OCI-LY1 (cell line): Measurements from ENCODE around the gene RASAL2.
"Not testable (repeated sequence)": the region's sequence is repeated elsewhere in the genome, so short reads cannot be mapped to it uniquely, and the experiment has no call there.

Experiments used
- H2AFZ ChIP-seq: fragments of 200-600 bp; sonication (generic), shearing (Covaris generic); 2 replicates; pipeline ENCODE4 v1.6.0; 2014; ENCODE audit warnings: antibody characterized with exemption, mild to moderate bottlenecking, low read length
- H3F3A ChIP-seq: fragments of 200-600 bp; sonication (generic), shearing (Covaris generic); 2 replicates; pipeline ENCODE4 v1.6.0; 2014; ENCODE audit warnings: mild to moderate bottlenecking, antibody characterized with exemption, low read length, moderate library complexity; ENCODE audit not compliant: insufficient read depth
- H3K27ac ChIP-seq: fragments of 200-600 bp; sonication (generic); 2 replicates; pipeline ENCODE4 v1.5.1; 2014; ENCODE audit warnings: low read length, mixed run types, mild to moderate bottlenecking, low read depth; ENCODE audit not compliant: poor library complexity, severe bottlenecking
- H3K27me3 ChIP-seq: fragments of 200-600 bp; sonication (generic); 2 replicates; pipeline ENCODE4 v1.6.0; 2014; ENCODE audit warnings: antibody characterized with exemption, mild to moderate bottlenecking, low read length, moderate library complexity; ENCODE audit not compliant: insufficient read depth
- H3K36me3 ChIP-seq: fragments of 200-600 bp; sonication (generic); 2 replicates; pipeline ENCODE4 v1.6.1; 2014; ENCODE audit warnings: mild to moderate bottlenecking, antibody characterized with exemption, low read length, moderate library complexity, mixed read lengths; ENCODE audit not compliant: insufficient read depth
- H3K4me1 ChIP-seq: fragments of 200-600 bp; sonication (generic); 2 replicates; pipeline ENCODE4 v1.5.1; 2014; ENCODE audit warnings: mild to moderate bottlenecking, low read length, moderate library complexity; ENCODE audit not compliant: insufficient read depth, severe bottlenecking
- H3K4me2 ChIP-seq: fragments of 200-600 bp; sonication (generic), shearing (Covaris generic); 2 replicates; pipeline ENCODE4 v1.6.1; 2014; ENCODE audit warnings: low read length
- H3K4me3 ChIP-seq: fragments of 200-600 bp; sonication (generic); 2 replicates; pipeline ENCODE4 v1.5.1; 2014; ENCODE audit warnings: low read length, low read depth, mild to moderate bottlenecking, mixed read lengths; ENCODE audit not compliant: poor library complexity, severe bottlenecking
- H3K79me2 ChIP-seq: fragments of 200-600 bp; shearing (Covaris generic); 2 replicates; pipeline ENCODE4 v1.6.1; 2016; ENCODE audit warnings: mixed run types, low read length, mixed read lengths; ENCODE audit not compliant: insufficient read depth
- H3K9ac ChIP-seq: fragments of 200-600 bp; sonication (generic), shearing (Covaris generic); 2 replicates; pipeline ENCODE4 v1.6.1; 2014; ENCODE audit warnings: mild to moderate bottlenecking, low read length, mixed read lengths
- H3K9me2 ChIP-seq: fragments of 200-600 bp; sonication (generic), shearing (Covaris generic); 2 replicates; pipeline ENCODE4 v1.6.1; 2014; ENCODE audit warnings: low read depth, mild to moderate bottlenecking, low read length, mixed read lengths
- H3K9me3 ChIP-seq: fragments of 200-600 bp; shearing (Covaris generic); 2 replicates; pipeline ENCODE4 v1.6.1; 2014; ENCODE audit warnings: low read length, mixed read lengths
- H4K20me1 ChIP-seq: fragments of 200-600 bp; sonication (generic), shearing (Covaris generic); 2 replicates; pipeline ENCODE4 v1.6.0; 2016; ENCODE audit warnings: mild to moderate bottlenecking, low read length; ENCODE audit not compliant: insufficient read depth
- EZH2 ChIP-seq: fragments of 200-600 bp; sonication (generic), shearing (Covaris generic); IDR thresholded peaks from 2 replicates; pipeline ENCODE4 v1.8.0; 2017; ENCODE audit warnings: borderline replicate concordance, mixed run types, mild to moderate bottlenecking, antibody characterized with exemption, low read length, moderate library complexity, mixed read lengths
- TF ChIP-seq, protein P1 (sequence below): fragments of 200-600 bp; sonication (generic), shearing (Covaris generic); IDR thresholded peaks from 2 replicates; pipeline ENCODE4 v1.5.1; 2017; ENCODE audit warnings: mild to moderate bottlenecking, antibody characterized with exemption, low read length, moderate library complexity, mixed read lengths

The RASAL2 gene

DNA sequence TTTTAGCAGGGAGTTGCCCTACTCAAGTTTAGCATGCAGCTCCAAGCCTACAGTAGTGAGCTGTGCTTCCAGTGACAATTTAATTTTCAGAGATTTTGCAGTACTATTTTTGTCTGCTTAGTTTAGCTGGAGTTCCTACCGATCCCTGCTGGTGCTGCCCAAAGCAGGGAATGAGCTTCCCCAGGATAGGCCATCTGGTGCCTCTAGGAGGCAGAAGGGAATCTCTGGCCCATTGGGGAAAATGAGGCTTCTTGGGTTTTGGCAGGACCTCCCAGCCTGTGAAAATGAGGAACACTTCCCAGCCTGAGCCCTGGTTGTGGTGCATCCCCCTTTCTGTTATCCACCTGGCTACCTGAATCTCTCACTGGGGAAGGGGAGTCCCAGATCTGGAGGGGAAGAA lies 149.2 kb downstream of the RASAL2 start:
- Histone ChIP-seq H3K9me3 (no peaks in the 10 kb centered on the region), H3K9me2 (no peaks in the 10 kb centered on the region), H3K27me3 (no peaks in the 10 kb centered on the region), H3K9ac (no peak overlapping the region), H2AFZ (no peak overlapping the region), H3K4me1 (no peaks in the 10 kb centered on the region), H3K4me2 (no peak overlapping the region), H3K79me2 (no peaks in the 10 kb centered on the region), H3K27ac (no peak overlapping the region), H3K4me3 (no peak overlapping the region), H4K20me1 (no peaks in the 10 kb centered on the region), H3K36me3 (no peaks in the 10 kb centered on the region), H3F3A (no peaks in the 10 kb centered on the region)
- TF ChIP-seq EZH2 = no peak
- TF ChIP-seq, protein P1, sequence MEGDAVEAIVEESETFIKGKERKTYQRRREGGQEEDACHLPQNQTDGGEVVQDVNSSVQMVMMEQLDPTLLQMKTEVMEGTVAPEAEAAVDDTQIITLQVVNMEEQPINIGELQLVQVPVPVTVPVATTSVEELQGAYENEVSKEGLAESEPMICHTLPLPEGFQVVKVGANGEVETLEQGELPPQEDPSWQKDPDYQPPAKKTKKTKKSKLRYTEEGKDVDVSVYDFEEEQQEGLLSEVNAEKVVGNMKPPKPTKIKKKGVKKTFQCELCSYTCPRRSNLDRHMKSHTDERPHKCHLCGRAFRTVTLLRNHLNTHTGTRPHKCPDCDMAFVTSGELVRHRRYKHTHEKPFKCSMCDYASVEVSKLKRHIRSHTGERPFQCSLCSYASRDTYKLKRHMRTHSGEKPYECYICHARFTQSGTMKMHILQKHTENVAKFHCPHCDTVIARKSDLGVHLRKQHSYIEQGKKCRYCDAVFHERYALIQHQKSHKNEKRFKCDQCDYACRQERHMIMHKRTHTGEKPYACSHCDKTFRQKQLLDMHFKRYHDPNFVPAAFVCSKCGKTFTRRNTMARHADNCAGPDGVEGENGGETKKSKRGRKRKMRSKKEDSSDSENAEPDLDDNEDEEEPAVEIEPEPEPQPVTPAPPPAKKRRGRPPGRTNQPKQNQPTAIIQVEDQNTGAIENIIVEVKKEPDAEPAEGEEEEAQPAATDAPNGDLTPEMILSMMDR = no peak

DNA sequence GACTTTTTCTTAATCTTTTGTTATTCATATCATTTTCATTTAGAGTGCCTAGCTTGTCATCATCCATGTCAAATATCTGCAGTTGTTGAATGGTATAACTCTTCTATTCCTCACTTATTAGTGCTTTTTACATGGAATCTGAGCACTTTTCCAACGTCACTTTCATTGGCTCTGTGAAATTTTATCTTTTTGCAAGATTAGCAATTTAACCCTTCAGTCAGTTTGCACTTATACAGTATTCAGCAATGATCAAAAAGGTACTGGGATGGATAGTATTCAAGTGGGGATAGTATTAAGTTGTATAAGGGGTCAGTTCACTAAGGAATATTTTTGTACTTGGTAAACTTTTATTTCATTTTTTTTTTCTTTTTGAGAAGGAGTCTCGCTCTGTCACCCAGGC lies 150.0 kb downstream of the RASAL2 start:
- no peaks in the 10 kb centered on the region for H3K79me2 ChIP-seq
- H4K20me1 ChIP-seq = no peaks in the 10 kb centered on the region
- no peaks in the 10 kb centered on the region for H3K9me2 ChIP-seq
- no peaks in the 10 kb centered on the region for H3F3A ChIP-seq
- no peaks in the 10 kb centered on the region for H3K27me3 ChIP-seq
- H3K9me3 ChIP-seq = no peaks in the 10 kb centered on the region
- no peaks in the 10 kb centered on the region for H3K36me3 ChIP-seq
- no peak overlapping the region for H2AFZ ChIP-seq
- H3K9ac ChIP-seq = no peak overlapping the region
- H3K4me3 ChIP-seq = no peak overlapping the region
- H3K4me1 ChIP-seq = no peaks in the 10 kb centered on the region
- no peak overlapping the region for H3K4me2 ChIP-seq
- no peak overlapping the region for H3K27ac ChIP-seq
- TF ChIP-seq EZH2 = no peak
- TF ChIP-seq, protein P1 = no peak

DNA sequence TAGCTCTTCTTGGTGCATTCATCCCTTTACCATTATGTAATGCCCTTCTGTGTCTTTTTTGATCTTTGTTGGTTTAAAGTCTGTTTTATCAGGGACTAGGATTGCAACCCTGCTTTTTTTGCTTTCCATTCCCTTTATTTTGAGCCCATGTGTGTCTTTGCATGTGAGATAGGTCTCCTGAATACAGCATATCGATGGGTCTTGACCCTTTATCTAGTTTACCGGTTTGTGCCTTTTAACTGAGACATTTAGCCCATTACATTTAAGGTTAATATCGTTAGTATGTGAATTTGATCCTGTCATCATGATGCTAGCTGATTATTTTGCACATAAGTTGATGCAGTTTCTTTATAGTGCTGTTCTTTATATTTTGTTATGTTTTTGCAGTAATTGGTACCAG lies 154.4 kb downstream of the RASAL2 start:
- H3K4me1 ChIP-seq = not testable (repeated sequence)

DNA sequence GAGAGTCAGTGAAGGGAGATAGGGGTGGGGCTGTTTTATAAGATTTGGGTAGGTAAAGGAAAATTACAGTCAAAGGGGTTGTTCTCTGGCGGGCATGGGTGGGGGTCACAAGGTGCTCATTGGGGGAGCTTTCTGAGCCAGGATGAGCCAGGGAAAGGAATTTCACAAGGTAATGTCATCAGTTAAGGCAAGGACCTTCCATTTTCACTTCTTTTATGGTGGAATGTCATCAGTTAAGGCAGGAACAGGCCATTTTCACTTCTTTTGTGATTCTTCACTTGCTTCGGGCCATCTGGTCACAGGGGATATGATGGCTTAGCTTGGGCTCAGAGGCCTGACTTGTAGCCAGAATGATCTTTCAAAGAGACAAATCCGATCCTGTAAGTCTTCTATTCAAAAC lies 159.7 kb downstream of the RASAL2 start:
- H3K36me3 ChIP-seq, H3K27ac ChIP-seq, H3K9ac ChIP-seq, H3F3A ChIP-seq, H3K4me3 ChIP-seq, H3K9me2 ChIP-seq, H2AFZ ChIP-seq, H3K4me2 ChIP-seq, H4K20me1 ChIP-seq, H3K27me3 ChIP-seq, H3K79me2 ChIP-seq, H3K4me1 ChIP-seq, H3K9me3 ChIP-seq: not testable (repeated sequence)

More for the DNA sequence above, 154.4 kb downstream of the RASAL2 start:
- not testable (repeated sequence) for H4K20me1 ChIP-seq, H3K4me3 ChIP-seq, H3K79me2 ChIP-seq, H3K9me3 ChIP-seq, H3K9ac ChIP-seq, H2AFZ ChIP-seq, H3K9me2 ChIP-seq, H3K27me3 ChIP-seq, H3F3A ChIP-seq, H3K27ac ChIP-seq, H3K36me3 ChIP-seq, H3K4me2 ChIP-seq
